ENCODE results near the gene IRS1. TPM values are rescaled to one million over a fixed set of nuclear protein-coding genes. Genes with fewer than 3 reads are reported as not detected.

Gene IRS1
- total RNA-seq, 1 donor from 2014 or later, result 0.07 TPM

DNA sequence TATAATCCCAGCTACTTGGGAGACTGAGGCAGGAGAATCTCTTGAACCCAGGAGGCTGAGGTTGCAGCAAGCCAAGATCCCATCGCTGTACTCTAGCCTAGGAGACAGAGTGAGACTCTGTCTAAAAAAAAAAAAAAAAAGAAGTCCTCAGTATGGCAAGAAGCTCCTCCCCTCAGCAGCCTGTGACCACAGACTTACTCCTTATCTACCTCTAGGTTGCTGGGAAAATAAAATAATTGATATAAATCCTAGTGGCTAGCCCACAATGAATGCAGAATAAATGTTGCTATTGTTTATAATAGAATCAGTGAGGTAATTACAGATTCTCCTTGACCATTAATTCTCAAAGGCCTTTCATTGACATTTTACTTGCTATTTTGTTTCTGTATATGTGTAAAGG lies 70.6 kb downstream of the IRS1 start:
- DNase-seq (ENCODE audit: low read depth, low spot score), result no peak

DNA sequence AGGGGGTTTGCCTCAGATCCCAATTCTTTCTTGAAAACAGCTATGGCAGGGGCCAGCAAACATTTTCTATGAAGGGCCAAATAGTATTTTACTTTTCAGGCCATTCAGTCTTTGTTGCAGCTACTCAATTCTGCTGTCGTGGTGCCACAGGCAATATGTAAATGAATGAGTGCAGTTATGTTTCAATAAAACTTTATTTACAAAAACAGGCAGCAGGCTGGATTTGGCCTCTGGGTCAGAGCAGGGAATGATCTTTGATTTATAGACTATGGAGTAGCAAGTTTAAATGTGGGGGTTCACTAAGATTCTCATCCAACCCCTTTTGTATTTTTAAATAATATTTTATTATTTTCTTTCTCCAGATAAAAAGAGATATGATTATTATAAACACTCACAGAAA lies 72.4 kb downstream of the IRS1 start:
- DNase-seq (ENCODE audit: low read depth, low spot score), result no peak

DNA sequence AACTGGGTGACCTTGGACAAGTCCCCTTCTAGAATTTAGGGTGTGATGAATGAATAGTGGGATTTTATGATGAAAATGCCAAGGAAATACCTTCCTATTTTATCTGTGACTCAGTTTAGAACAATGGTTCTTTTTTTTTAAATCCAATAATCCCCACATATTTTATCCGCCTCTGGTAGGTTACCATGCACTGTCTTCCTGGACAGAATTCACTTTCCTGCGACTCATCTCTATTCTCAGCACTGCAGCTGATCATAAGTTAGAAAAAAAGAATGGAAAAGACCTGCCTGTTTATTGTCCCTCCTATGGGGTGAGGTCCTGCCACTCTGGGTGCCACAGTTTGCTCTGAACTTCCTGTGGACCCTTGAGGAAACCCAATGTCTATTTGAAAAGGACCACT lies 73.1 kb downstream of the IRS1 start:
- DNase-seq (ENCODE audit: low read depth, low spot score), result no peak

DNA sequence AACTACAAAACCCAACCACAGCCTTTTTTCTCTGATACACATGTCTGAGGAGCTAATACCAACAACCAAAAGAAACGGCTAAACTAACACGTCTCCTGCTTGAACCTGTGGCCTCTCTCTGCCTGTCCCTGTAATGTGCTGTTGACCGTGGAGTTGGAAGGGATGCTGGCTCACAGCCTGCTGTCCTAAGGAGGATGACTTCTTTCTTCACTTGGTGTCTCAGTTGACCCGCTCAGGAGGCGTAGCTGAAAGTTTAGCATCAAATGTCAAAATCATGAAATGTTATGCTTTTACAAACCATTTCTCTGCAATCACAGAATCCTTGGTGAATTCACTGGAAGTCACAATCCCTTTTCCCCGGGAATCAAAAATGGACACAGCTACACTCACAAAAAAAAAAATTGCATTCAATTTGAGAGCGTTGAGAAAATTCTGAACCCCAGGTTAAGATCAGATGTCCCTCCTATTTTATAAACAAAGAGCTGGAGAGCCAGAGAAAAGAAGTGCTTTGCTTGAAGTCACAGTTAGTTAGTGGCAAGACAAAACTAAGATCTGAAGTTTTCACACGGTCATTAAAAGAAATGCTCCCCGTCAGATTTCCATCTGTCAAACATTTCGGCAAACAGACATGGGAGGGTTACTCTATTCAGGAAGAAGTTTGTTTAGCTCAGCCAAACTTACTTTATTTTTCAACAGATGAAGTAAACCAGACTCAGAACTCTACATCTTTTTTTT lies 74.3 kb downstream of the IRS1 start:
- no peak for DNase-seq (ENCODE audit: low read depth, low spot score)

DNA sequence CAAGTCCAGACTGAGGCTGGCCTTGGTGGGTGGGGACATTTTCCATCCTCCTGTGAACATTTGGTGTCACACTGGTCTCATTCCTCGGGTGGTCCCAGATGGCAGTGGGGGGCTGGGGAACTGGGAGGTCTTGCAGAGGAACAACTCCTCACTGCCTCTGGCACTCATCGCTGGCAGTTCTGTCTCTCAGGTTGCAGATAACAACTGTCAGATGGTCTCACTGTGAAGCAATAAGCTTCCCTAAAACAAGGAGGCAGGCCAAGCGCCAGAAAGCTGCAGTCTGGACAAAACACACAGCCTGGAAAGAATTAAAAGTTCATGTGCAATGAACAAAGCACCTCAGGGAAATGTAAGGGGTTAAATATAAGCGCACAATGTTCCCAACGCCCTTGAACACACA lies 78.1 kb downstream of the IRS1 start:
- no peak for DNase-seq (ENCODE audit: low read depth, low spot score)

DNA sequence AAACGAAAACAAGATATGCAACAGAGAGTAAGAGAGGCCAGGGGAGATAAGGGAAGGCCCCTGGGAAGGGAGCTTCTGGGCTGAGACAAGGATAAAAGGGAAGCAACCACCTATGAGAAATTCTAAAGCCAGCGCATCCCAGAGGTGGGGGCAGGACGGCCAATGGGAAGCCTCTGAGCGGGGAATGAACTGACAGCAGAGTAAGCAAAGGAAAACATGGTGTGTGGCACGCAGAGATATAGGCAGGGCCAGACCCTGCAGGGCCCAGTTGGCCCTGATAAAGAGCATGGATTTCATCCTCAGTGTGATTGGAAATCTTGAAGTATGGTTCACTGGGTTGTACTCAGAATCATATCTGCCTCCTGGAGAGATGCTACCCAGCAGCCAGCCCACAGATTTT lies 78.7 kb downstream of the IRS1 start:
- DNase-seq (ENCODE audit: low read depth, low spot score), result no peak

DNA sequence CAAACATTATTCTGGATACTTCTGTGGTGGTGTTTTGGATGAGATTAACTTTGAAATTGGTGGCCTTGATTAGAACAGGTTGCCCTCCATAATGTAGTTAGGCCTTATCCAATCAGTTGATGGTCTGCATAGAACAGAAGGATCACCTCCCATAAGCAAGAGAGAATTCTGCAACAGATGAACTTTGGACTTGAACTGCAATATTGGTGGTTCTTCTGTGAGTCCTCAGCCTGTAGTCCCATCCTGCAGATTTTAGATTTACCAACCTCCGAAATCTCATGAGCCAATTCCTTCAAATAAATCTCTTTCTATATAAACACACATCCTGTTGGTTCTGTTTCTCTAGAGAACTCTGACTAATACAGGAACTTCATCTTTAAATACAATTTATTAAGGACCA lies 81.9 kb downstream of the IRS1 start:
- DNase-seq (ENCODE audit: low read depth, low spot score), result no peak

DNA sequence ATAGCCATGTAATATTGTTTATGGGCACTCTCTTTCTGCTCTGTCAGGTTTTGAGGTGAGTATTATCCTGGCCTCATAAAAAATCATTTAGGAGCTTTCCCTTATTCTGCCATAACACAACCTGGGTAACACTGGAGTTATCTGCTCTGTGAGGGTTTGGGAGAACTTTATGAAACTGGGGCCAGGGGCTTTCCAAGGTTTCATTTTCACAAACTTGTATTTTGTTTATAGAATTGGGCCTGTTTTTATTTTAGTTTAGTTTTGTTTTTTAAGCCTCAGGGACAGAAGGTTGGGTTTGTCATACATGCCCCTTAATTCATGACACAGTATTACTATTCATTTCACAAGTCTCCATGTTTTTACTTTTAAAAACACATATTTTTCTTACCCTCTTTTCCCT lies 83.5 kb downstream of the IRS1 start:
- no peak for DNase-seq (ENCODE audit: low read depth, low spot score)

DNA sequence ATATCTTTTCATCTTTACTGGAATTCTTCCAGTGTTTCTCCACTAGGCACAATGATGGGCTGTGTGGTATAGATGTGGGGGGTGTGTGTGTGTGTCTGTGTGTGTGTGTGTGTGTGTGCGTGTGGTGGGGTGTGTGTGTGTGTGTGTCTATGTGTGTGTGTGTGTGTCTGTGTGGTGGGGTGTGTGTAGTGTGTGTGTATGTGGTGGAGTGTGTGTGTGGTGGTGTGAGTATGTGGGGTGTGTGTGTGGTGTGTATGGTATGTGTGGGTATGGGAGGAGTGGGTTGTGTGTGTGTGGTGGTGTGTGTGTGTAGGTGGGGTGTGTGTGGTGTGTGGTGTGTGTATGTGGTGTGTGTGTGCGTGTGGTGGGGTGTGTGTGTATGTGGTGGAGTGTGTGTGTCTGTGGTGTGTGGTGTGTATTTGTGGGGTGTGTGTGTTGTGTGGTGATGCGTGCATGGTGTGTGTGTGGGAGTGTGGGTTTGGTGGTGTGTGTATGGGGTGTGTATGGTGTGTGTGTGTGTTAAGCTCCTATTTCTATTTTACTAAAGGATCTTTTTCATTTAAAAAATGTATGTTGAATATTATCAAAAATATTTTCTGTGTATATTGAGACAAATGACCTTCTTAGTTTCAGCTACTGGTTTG lies 84.2 kb downstream of the IRS1 start:
- DNase-seq (ENCODE audit: low read depth, low spot score), result no peak

DNA sequence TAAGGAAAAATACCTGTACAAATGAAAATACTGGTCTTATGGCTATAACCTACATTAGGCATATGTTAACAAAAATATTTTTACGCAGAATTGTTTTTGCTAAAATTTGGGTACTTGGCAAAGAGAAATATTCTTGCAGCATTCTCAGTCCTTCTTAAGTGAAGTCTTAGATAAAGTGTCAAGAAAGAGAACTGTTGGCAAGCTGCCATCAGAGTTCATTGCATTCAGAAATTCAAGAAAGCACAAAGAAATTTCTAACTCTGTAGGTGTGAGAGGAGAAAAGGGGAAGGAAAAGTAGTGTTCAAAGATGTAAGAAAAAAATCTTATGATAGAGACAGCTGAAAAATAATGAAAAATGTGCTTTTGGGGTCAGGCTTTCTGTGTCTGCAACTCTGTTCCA lies 86.7 kb downstream of the IRS1 start:
- no peak for DNase-seq (ENCODE audit: low read depth, low spot score)

DNA sequence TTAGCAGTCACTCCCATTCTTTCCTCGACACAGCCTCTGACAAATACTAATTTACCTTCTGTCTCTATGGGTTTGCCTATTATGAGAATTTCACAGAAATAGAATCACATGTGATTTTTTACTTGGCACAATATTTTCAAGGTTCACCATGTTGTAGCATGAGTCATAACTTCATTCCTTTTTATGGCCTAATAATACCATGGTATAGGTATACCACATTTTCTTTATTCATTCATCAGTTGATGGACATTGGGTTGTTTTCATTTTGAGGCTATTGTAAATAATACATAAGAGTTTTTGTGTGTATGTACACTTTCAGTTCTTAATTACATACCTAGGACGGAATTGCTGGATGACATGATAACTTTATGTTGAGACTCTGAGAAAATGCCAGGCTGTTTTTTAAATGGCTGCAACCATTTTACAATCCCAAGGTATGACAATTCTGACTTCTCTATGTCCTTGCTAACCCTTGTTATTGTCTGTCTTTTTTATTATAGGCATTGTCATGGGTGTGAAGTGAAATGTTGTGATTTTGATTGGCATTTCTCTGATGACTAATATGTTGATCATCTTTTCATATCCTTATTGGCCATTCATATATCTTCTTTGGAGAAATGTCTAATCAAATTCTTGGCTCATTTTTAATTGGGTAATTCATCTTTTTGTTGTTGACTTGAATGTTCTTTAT lies 87.9 kb downstream of the IRS1 start:
- DNase-seq (ENCODE audit: low read depth, low spot score), result no peak

DNA sequence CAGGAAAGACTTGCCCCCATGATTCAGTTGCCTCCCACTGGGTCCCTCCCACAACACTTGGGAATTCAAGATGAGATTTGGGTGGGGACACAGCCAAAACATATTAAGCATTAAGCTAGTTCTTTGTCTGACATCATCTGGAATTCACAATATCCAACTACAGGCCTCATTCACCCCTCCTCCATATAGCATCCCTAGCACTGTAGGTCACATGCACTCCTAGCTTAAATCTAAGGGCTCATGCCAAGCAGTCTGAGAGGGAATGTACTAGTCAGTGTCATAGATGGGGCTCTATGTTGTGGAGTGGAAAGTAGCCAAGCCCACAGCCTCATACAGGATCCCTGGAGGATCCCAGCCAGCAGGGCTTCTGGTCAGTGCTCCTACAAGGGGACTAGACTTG lies 92.1 kb downstream of the IRS1 start:
- no peak for DNase-seq (ENCODE audit: low read depth, low spot score)

DNA sequence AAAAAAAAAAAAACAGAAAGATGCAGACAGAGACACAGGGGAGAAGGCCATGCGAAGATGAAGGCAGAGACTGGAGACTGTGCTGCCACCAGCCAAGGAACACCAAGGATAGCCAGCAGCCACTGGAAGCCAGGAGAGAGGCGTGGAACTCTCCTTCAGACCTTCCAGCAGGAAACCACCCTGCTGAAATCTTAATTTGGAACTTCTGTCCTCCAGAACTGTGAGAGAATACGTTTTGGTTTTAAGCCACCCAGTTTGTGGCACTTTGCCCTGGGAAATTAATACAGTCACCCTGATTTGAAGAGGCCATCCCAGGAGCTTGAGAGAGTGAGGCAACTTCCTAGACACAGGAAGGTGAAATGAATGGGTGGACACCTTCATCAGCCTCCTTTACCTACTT lies 93.7 kb downstream of the IRS1 start:
- no peak for DNase-seq (ENCODE audit: low read depth, low spot score)

DNA sequence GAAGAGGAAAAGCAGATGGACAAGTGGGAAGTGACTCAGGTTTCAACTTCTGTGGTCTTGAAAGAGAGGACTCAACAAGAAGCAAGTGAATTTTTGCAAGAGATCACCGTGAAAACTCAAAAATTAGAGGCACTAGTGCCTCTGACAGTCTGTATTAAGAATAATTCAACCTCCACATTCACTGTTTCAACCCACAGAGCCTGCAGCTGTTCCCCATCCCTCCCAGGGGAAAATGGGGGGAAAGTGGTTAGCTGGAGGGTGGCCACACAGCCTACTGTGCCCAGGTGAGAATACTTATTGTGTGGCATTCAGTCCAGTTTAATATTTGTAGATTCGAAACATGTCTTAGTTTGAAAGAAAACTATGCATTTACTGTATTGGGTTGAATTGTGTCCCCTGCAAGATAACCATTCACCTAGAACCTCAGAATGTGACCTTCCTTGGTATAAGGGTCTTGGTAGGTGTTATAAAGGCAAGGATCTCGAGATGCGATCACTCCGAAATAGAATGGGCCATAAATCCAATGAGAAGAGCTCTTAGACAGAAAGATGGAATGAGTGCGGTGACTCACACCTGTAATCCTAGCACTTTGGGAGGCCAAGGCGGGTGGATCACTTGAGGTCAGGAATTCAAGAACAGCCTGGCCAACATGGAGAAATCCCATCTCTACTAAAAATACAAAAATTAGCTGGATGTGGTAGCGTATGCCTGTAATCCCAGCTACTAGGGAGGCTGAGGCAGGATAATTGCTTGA lies 94.3 kb downstream of the IRS1 start:
- no peak for DNase-seq (ENCODE audit: low read depth, low spot score)

DNA sequence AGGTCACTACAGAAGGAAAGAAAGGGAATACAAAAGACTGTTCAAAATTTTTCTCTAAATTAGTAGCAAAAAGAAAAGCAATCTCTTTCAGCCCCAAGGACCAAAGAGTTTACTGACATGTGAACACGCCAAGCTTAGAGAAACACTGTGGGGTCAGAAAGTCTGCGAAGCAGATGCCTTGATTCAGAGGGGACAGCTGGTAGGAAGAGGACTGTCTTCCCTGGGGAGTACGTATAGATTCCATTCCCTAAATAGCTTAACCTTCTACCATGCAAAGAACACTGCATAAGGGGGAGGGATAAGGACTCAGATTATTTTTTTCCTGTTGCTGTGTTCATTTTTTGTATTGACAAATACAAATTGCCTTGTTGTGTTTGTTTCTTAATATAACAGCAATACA lies 96.1 kb downstream of the IRS1 start:
- no peak for DNase-seq (ENCODE audit: low read depth, low spot score)

DNA sequence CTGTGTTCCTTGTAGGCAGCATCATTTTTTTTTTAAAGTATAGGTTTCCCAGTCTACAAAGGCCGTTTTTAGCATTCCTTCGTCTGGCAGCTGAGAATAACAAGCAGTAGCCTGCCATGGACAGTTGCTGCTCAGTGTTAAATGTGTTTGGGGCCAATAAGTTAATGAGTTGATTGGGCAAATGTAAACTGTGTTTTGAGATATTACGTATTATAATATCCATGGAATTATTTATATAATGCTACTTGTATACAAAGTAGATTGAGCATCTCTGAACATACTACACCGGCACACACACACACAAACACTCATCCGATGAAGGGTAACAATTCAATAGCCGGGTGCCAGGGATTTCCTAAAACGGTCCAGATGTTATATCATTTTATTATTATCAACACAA lies 97.2 kb downstream of the IRS1 start:
- DNase-seq (ENCODE audit: low read depth, low spot score), result no peak

DNA sequence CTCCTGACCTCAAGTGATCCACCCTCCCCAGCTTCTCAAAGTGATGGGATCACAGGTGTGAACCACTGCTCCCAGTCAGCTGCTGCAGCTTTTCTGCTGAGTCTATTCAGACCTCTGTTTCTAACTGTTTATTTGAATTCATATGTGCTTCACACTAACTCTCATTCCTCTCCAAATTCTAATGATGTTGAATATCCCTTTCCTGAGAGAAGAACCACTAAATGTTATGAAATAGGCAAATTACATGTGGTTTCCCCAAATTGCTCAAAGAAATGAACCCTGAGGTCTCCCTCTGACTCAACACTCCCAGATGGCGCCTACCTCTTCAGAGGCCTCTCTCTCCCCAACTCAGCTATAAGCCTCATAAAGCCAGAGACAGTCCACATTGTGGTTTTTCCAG lies 98.6 kb downstream of the IRS1 start:
- no peak for DNase-seq (ENCODE audit: low read depth, low spot score)

DNA sequence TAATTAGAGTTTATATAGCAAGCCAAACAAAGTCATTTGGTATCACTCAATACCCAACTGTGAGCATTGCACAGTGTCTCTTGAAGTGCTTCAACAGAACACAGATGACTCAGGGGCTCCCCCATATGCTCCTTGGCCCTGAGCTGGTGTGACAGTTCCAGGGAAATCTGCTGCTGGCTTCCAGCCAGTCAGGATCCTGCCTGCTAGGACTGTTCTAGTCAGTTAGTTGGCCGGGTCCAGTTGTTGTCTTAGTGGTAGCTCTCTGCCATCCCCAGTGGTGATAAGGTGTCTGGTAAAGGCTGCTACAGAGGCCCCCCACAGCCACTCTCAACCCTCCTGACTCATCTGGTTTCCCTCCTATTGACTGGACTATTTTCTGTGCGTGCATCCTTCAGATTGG lies 100.3 kb downstream of the IRS1 start:
- no peak for DNase-seq (ENCODE audit: low read depth, low spot score)

DNA sequence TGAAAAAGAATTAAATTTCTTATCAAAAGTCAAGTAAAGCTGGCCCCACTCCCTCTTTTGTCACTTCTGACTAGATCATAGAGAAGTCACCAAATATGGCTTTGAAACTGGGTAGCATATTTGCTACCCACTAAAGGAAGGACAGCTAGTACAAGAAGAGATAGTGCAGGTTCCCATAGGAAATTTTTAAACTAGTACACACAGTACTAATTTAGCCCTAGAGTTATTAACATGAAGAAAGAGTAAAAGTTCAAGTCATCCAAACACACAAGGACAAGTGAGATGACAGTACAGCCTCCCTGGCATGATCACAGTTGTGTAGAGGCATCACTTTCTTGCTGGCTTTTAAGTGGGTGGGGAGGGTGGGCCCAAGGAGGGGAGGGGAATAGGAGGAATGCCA lies 100.9 kb downstream of the IRS1 start:
- no peak for DNase-seq (ENCODE audit: low read depth, low spot score)

DNA sequence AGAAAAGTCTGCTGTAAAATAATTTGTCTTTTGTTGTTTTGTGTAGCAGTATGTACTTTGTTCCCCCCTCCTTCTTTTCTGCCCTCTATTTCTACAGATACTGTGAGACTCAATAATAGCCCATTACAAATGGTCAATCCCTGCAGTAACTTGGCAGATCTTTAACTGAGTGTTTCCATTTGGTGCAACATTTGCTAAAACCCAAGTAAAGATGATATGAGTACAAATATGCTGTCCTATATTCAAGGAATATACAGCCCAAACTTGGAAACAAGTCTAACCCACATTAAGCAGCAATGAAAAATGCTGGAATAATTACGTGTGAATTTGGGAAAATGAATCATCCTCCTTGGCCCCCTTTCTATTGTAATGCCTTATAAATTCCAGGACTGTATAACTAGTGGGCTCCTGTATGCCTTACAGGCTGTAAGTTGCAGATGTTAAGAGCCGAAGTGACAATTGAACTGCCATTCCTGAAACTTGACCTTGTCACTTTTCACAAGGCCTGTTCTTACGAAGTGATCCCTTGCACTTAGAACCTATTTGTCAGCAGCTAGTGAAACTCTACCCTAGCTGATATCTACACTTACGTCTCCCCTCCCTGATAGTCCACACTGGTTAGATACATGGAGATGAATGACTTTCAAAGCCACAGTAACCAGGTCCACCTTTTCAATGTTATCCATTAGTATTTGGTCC lies 104.9 kb downstream of the IRS1 start:
- no peak for DNase-seq (ENCODE audit: low read depth, low spot score)

DNA sequence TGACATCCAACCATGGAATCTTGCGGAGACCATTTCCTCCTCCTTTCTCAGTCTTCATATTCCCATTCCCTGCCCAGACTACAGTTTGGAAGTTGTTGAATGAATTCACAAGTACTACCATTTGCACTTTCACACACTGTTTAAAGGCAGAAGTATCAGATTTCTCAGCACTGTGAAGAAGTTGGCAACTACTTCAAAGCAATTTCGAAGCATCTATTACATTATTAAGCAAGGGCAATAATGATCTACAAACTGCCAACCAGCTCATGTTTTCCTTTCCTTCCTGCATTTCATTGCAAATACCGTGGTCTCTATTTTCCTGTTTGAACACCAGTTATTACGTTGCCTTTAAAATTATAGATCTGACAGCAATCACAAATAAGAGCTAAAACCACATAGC lies 105.5 kb downstream of the IRS1 start:
- no peak for DNase-seq (ENCODE audit: low read depth, low spot score)

DNA sequence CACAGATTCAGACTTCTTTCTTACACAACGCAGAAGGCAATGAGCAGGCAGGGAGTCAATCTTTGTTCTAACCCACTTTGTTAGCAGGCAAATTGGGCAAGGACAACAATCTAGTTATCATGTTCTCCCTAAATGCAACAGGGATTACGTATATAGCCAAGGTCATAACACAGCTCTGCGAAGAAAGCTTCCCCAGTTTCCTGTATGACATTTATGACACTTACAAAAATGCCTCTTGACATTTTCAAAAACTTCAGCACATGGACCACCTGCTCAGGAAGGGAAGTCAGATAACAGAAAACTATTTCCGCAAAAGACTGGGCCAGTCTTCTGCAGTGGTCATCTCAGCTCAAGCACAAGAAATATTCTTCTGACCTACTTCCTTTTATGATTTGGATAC lies 106.1 kb downstream of the IRS1 start:
- no peak for DNase-seq (ENCODE audit: low read depth, low spot score)
